DMS114 treated with DMSO at 0.1 percent for 48 hours (cell line): ENCODE results near the gene GRIK3.

Experiments
- DNase-seq: peaks from one replicate; lab custom pipeline; 2025; ENCODE audit not compliant: unreplicated experiment; lab: John Stamatoyannopoulos, UW

Gene GRIK3

DNA sequence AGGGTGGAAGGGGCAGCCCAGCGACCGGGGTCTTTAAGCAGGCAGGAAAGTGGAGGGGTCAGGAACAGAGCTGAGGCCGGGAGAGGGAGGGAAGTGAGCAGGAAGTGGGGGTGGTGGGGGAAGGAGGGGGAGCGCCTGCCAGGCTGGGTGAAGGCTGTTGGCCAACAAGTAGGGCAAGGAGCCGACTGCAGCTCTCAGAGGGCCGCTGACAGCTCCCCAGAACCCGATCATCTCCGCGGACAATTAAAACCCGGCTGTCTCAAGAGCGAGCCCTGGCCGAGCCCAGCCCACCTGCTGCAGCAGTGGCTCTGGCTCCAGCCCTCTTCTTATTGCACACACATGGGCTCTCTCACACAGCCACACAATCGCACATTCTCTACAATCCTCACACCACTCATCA, 51.6 kb downstream of the GRIK3 start:
- no peak for DNase-seq

DNA sequence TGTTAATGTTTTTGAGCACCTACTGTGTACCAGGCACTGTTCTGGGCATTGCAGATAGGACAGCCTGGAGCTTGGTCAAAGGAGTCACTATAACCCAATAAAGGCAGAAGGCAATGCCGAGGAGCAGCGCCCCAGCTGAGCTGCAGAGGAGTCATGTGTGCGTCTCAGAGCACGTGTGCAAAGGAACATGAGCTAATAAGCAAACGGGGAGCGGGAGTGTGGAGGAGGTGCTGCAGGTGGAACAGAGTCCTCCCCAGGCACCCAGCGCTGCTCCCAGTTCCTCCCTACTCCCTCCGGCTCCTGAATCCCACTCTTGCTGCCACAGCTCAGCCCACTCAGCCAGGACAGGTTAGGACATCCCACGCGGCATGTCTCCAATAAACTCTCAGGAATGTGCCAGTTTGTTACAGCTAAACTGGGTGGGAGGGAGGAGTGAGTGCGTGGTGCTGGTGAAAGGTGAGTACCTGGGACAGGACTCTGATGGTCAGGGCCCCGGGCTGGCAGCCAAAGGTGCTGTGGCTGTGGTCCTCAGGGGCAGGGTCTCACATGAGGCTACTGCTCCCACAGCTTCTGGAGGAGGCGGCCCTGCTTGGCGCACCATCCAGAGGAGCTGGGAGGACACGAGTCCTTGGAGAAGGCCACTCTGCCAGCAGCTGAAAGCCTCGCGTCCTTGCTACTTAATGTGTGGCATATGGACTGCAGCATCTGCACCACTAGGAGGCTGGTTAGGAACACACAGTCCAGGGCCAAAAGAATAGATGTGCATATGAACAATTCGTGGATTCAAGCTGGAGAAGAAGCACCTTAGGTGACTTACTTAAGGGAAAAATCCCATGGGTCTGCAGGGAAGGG, 52.3 kb downstream of the GRIK3 start:
- DNase-seq, result no peak

DNA sequence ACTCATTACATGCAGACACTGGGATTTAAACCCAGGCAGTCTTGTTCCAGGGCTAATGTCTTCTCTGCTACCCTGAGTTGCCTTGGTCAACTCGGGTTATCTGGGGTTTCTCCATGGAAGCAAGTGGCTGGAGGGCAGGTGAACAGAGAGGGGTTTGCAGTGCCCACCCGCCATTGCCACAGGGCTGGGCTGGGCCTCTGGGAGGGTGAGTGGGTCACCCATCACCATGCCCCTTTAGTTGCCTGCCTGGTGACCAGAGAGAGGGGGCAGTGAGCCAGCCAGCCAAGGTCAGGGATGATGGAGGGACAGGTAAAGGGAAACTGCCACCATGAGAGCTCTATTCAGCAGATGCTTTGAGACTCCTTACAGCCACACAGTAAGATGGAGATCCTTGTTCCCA, 53.2 kb downstream of the GRIK3 start:
- DNase-seq, result no peak

DNA sequence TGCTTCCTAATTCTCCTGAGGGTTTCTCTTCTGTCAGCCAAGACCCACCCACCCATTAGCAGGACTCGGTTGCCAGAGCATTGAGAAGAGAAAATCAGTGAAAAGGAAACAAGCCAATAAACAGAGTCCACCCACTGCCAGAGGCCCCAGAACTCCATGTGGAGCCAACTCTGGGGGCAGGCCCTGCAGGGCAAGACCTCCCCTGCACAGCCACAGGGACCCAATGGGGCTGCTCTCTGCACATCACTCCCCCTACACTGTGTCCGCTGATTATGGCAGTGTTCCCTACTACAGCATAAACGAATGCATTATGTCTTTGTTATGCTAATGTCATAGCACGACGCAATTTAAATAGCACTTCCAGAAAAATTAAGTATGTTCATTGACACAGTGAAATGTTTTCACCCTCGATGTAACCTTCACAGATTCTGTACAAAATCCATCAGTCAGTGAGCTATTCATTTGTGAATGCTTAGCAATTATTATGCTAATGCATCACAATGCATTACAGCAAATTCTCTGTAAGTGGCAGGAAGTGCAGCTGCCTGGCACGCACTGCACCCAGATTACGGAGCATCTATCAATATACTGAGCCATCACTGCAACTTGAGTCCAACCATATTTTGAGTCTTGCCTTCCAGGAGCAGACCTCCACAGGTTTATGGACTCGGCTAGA, 56.4 kb downstream of the GRIK3 start:
- DNase-seq, result no peak

DNA sequence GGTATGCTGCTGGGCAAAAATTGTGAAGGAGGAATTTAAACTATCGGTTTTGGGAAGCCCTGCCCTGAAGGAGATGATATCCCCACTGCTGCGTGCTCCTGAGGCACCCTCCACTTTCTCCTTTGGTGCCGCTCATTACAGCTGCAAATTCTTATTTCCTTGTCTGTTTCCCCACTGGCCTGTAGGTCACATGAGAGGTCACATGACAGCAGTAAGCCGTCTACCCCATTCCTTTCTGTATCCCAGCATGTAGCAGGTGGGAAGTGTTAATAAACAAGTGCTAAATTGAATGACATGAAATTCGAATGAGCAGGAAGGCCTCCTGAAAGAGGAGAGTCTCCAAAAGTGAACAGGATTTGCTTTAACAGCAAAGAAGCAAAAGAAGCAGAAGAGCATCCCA, 58.7 kb downstream of the GRIK3 start:
- no peak for DNase-seq

DNA sequence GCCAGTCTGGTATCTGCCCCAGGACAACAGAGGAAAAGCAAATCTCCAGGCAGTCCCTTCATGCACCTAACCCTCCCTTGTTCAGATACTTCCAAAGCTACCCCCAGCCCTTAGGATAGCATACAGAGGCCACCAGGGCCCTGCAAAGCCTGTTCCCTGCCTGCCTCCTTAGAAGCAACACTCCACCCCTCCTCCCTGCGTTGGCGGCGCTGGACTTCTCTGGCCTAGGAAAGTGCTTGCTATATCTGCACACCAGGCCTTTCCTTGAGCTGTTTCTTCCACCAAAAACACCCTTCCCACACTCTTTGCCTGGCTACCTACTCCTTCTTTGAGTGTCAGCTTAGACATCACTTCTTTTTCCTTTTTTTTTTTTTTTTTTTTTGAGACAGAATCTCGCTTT, 61.3 kb downstream of the GRIK3 start:
- DNase-seq, result no peak

DNA sequence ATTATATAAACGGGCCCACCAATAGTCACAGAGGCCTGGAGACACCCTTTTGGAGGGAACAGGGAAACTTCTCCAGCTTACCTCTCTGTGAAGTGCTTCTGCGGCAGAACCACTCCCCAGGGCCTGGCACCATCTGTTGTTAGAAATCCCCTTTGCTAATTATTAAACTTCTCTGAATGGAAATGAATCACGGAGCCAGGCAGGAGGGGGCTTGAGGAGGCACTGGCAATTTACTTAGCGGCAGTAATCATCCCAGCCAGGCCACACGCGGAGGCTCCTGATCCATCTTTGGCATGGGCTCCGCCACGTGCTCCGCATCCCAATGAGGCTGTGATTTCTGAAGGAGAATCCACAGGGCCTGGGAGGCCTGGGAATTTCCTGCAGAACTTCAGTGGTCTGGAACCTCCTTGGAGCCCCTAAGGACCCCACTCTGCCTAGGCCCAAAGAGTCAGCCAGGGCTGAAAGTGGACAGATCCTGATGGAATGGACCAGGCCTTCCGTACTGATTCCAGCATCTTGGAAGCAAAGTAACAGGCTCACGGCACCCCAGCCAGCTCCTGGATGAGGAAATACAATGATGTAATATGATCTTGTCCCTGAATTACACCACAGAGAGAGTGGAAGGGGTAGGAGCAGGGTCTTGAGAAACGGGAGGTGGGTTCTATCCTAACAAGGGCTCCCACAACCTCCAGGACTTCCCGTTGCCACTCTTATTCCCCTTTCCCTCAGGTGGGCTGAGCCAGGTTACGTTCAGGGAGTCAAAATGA, 62.3 kb downstream of the GRIK3 start:
- no peak for DNase-seq

DNA sequence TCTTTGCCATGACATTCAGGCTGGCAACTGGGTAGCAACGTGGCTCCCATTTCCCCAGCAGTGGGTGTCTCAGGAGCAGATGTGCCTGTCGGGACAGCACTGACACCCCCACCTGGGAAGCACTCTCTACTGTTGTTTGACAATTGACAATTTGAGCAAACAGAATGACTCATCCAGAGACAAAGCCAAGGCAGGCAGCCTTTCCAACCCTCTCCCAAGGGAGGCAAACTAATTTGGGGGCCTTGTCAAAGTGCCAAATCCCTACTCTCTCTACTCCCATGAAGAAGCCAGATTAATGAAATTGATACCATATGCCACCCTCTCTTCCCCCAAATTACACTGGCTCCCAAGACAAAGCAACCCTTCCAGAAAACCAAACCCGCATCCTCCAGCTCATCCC, 65.6 kb downstream of the GRIK3 start:
- no peak for DNase-seq

DNA sequence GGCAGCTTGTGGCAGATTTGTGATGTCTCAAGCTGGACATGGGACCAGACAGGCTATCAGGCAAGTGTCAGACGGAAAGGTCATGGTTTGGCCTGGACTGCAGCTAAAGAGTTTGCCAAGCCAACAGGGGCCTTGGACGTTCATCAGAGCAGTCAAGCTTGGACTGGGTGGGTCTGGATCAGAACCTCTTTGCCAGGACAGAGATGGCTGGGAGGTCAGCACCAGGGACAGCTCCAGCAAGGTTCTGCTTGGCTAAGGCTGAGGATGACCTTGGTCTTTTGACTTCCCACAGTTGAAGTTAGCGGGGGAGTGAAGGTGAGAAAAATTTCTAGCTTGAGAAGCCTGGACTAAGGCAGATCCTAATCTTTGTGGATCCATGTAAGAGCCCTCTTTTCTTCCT, 68.1 kb downstream of the GRIK3 start:
- DNase-seq, result no peak

DNA sequence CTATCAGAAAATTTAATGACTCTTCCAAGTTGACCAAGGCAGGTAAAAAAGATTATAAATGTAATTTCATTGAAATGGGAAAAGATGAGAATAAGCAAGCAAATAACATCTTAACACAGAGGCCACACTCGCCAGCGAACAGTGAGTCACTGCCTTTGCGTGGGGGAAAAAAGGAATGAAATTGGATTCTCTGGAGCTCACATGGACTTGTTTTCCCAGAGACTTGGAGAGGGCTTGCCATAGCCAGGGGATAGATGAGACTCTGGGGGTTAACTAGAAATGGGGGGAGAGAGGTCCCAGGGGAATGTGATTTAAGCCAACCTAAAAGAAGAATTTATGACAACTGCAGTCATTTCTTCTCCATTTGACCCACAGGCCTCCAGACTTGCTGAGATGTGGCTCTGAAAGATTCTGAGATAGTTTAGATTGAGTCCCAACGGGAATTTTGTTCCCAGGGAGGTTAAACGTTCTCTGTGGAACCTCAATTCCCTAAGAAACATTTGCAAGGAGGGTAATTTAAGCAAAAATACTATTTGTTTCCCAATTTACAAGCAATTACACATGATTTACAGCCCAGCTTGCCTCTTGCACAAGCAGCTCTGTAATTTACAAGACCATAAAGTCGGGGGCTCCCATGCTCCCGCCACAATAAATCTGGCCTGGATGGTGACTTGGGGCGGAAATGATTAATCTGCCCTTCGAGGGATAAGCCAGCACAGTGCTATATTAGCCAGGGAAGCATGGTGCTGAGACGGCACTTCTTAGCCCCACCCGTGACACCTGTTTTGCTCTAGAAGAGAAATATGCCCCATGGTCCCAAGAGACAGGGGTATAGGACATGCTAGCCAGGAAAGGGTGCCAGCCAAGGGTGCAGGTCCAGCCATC, 68.8 kb downstream of the GRIK3 start:
- no peak for DNase-seq

DNA sequence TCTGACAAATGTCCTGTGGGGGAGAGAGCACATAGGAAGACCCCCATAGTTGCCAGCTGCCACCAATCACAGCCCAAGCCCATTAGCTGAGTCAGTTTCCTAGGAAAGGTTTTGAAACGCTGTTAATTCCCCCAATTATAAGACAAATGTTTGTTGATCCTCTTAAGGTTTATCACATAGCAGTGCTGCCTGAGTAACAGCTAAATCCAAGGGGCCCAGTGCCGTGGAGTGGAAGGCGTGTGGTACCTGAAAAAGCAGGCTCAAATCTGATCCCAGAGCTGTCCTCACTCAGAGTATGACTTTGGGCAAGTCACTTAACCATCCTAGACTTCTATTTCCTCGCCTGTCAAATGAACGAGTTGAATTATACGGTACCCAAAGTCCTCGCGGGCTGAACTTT, 69.5 kb downstream of the GRIK3 start:
- no peak for DNase-seq

DNA sequence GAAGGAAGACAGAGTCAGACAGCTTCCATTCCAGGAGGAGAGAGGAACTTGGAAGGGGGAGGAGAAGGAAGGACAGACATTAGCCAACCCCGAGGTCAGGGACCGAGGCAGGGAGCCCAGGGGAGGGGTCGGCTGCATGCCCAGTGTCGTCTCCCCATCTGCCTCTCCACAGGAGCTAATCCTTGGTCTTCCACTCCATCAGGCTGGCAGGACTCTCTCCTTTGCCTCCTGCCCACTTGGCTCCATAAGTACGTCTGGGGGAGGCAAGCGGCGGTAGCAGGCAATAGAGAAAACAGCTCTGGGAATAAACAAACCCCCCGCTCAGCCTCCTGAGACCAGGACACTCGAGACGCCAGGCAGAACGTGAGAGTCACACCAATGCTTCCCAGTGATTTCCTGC, 71.3 kb downstream of the GRIK3 start:
- DNase-seq, result no peak

DNA sequence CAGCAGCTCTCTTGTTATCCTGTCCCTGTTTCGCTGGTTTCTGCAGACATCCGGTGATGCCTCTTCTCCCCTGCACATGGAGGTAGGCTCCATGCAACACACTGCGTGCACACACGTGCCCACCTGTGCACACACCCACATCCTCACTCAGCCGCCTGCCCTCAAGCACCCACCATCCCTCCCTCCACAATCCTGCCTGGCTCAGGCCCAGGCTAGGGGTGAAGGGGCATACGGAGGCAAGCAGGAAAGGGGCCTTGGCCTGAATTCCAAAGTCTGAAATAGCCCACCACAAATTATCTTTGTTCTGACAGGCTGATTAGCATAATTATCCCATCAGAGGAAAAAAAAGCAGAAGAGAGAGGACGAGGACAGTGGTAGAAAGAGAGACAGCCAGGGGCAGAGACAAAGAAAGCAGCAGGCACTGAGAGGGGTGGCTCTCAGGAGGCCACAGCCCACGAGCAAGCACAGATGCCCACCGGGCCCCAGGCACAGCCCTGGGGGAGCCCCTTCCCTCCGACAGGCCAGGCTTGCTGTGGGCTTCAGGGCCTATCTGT, 73.2 kb downstream of the GRIK3 start:
- no peak for DNase-seq

DNA sequence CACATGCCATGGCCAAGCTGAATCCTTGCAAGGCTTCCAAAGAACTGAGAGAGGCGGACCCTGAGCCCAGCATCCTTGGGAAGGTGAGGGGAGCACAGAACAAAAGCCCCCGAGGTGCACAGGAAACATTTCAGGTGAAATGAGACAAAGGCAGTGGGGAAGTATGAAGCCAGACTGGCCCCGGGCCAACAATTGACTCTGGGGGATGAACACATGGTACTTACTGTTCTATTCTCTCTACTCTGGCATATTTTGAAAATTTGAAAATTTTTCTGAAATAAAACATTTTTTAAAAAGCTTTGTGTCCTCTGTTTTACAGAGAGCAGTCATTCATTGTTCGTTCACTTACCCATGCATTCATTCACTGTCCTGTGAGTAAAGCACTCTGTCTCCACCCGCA, 77.7 kb downstream of the GRIK3 start:
- DNase-seq, result no peak

DNA sequence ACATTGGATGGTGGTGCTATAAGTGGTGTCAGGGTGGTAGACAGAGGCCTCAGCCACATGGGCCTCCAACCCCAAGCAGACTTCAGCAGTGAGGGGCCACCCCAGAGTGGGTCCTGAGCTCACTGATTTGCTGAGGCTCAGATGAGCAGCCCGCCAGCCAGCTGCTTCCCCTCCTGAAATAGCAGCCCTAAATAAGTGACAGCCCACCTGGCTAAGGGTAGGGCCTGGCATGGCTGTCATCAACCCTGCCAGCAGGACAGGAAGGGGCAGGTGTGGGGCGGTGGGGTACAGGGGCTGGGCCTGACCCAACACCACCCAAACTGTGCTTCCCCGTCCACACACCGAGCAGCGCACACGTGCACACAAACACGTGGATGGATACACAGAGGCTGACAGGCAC, 79.3 kb downstream of the GRIK3 start:
- no peak for DNase-seq

DNA sequence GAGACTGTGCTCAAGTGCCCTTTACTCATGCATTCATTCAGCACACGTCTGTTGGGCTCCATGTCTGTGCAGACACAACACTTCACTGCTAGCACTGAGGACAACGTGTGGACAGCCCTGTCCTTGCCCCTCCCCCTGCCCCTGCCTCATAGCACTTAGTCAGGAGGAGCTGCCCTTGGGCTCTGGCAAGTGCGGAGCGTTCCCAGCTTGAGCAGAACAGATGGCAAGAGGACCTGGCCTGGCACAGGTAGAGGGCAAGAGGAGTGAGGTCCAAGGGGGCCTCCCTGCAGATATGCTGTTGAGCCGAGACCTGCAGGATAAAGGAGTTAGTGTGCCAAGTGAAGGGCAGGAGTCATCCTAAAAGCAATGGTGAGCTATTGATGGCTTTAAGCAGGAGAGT, 81.3 kb downstream of the GRIK3 start:
- no peak for DNase-seq

DNA sequence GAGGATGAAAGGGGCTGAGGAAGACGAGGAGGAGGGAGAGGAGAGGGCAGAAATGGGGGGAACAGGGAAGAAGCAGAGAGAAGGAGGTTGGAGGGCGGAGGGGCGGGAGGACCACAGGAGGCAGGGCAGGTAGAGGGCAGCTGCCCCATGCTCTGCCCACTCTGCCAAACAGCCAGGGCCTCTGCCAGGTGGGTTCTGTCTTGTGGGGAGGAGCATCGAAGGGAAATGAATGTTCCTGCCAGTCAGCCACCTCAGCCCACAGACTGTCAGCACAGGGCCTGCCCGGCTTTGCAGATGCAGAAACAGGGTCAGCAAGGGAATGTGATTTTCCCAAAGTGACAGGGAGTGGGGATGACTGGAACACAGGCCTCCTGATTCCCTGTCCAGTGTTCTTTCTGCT, 82.6 kb downstream of the GRIK3 start:
- DNase-seq, result no peak

DNA sequence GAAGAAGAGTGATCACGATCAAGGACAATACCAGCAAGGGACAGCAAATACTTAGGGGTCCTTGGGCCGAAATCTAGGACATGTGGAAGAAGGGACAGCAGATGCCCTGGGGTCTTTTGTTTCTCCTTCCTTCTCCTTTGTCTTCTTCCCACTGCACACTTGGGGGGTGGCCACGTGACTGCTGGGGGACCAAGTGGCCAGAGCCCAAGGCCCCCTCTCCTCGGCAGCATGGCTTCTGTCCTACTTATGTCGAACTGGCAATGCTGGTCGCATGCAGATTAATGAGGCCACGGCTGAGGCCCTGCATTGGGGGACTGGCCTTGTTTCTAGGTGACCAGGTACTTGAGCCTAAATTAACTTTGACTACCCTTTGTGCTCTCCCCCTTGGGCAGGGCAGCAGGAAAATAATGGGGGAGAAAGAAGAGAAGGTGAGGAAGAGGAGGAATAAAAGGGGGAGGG, 83.0 kb downstream of the GRIK3 start:
- DNase-seq, result no peak

DNA sequence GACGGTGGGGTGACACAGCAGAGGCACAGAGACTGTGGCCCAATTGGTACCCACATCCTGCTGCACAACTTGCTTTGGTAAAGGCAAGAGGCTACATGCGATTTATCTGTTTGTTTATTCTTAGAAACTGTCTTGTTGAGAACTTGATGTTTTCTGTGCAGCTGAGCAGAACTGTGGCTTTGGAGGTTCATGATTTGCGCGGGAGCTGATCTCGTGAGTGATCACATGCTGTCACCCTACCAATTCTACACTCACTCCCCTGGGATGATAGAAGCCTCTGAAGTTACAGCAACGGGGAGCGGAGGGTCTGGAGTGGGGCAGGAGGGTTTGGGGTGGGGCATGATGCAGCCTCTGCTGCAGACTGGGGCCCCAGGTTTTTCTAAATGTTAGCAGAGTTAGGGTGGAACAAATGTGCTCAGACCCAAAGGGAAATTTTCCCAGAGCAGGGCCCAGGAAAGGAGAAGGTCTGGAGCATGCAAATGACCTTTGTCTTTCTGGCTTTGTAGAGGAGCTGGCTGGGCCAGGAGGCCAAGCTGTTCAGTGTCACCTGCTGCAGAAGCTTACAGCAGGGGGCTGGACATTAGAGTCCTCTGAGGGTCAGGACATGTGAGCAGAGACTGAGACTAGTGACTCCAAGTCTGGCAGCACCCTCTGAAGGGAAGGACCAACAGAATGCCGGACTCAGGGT, 83.6 kb downstream of the GRIK3 start:
- DNase-seq, result no peak

DNA sequence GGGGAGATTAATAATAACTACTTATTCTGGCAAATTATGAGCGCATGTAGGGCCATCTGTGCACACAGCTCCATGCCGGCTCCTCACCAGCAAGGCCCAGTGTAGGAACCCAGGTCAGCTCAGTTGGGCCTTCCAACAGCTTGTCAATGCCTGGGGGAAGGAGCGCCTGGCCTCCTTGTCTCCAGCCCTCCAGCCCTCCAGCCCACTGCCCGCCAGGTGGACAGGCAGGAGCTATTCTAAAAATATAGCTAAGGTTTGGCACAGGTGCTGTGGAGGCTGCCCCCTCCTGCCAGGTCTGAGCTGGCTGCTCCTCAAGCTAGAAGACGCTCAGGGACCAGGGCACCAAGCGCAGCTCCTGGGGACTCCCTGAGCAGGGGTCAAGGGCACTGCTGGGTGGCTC, 85.7 kb downstream of the GRIK3 start:
- no peak for DNase-seq
